ENCODE results near the gene PIK3R1.

DNA sequence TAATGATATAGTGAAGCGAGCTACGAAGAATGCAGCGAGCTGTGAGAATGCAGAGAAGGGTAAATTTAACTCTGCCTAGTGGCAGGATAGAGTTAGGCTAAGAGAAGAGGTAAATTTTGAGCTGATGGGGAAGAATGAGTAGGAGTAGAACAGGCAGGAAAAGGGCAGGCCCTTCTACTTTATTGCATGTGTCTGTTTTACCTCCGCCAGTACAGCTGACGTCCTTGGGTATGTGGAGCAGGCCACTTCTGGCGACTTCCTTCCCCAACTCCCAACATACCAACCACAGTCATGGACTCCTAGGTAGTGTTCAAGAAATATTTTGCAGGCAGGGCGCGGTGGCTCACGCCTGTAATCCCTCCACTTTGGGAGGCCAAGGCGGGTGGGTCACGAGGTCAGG, 37.9 kb upstream of the PIK3R1 start:
- TF ChIP-seq, protein P1, sequence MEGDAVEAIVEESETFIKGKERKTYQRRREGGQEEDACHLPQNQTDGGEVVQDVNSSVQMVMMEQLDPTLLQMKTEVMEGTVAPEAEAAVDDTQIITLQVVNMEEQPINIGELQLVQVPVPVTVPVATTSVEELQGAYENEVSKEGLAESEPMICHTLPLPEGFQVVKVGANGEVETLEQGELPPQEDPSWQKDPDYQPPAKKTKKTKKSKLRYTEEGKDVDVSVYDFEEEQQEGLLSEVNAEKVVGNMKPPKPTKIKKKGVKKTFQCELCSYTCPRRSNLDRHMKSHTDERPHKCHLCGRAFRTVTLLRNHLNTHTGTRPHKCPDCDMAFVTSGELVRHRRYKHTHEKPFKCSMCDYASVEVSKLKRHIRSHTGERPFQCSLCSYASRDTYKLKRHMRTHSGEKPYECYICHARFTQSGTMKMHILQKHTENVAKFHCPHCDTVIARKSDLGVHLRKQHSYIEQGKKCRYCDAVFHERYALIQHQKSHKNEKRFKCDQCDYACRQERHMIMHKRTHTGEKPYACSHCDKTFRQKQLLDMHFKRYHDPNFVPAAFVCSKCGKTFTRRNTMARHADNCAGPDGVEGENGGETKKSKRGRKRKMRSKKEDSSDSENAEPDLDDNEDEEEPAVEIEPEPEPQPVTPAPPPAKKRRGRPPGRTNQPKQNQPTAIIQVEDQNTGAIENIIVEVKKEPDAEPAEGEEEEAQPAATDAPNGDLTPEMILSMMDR (IDR thresholded peaks at IDR 0.05): no peak
- no peak for TF ChIP-seq POLR2A (IDR thresholded peaks at IDR 0.05)
